Esophagus (tissue), 2 donors: ENCODE measurements around the gene RNF7. TPM values are rescaled to one million over a fixed set of nuclear protein-coding genes. Genes with fewer than 3 reads are reported as not detected.
"Not testable (repeated sequence)": the region's sequence is repeated elsewhere in the genome, so short reads cannot be mapped to it uniquely, and the experiment has no call there.

Experiments
- H3K27ac ChIP-seq, 2 donors: one replicate each; pipeline ENCODE4 v1.5.1; 2013; ENCODE audit warnings: low read depth in 2 of 2, mild to moderate bottlenecking in 2 of 2, inconsistent platforms in 1 of 2, low read length in 1 of 2, moderate library complexity in 1 of 2
- H3K27me3 ChIP-seq, 2 donors: one replicate each; pipeline ENCODE4 v1.6.1; 2013; ENCODE audit warnings: low read length in 2 of 2, control low read depth in 1 of 2, mild to moderate bottlenecking in 1 of 2; ENCODE audit not compliant: insufficient read depth in 2 of 2, control insufficient read depth in 1 of 2
- H3K36me3 ChIP-seq, 2 donors: one replicate each; pipeline ENCODE4 v1.6.1; 2013; ENCODE audit warnings: low read length in 1 of 2; ENCODE audit not compliant: control insufficient read depth in 2 of 2, insufficient read depth in 2 of 2
- H3K4me1 ChIP-seq, 2 donors: one replicate each; pipeline ENCODE4 v1.6.1; 2013; ENCODE audit warnings: low read length in 1 of 2; ENCODE audit not compliant: control insufficient read depth in 2 of 2, insufficient read depth in 2 of 2
- H3K4me3 ChIP-seq, 2 donors: one replicate each; pipeline ENCODE4 v1.5.1; 2013; ENCODE audit warnings: low read length in 2 of 2, mild to moderate bottlenecking in 2 of 2, low read depth in 1 of 2, moderate library complexity in 1 of 2
- H3K9me3 ChIP-seq, 2 donors: one replicate each; pipeline ENCODE4 v1.6.1; 2013; ENCODE audit warnings: mild to moderate bottlenecking in 2 of 2, low read depth in 1 of 2, low read length in 1 of 2, moderate library complexity in 1 of 2; ENCODE audit not compliant: control insufficient read depth in 2 of 2, insufficient read depth in 1 of 2
- WGBS, 2 donors: extraction: QIAGEN DNeasy Blood & Tissue Kit; methylation state at CpG; one replicate each; pipeline ENCODE4 v1.1.7; 2013; 5-methylcytosine and 5-hydroxymethylcytosine counted together
- polyA plus RNA-seq, 2 donors: library from polyadenylated mRNA; stranded (reverse); fragments of 200-250 nt; gene quantifications; one replicate each; pipeline ENCODE4 v1.2.3, GENCODE V29; 2013
- donor health status: healthy with polysubstance abuse.
- donor health status: Bipolar disorder and iron deficiency.

RNF7 gene
- polyA plus RNA-seq, 2 donors = 97.7 to 181 TPM

GRCh38 chr3:141746962-141747361 lies 8.9 kb downstream of the RNF7 start:
- Histone ChIP-seq H3K27ac (no peak overlapping the region), H3K4me3 (no peak overlapping the region), H3K27me3 (no peaks in the 10 kb centered on the region), H3K9me3 (no peaks in the 10 kb centered on the region), H3K36me3 (peaks cover 8 to 10% of the 10 kb centered on the region in 2 donors), H3K4me1 (no peaks in the 10 kb centered on the region)
- WGBS, 2 donors = 92 to 93% methylated on average over 4 of the region's 4 CpGs

GRCh38 chr3:141753399-141753798 lies 15.3 kb downstream of the RNF7 start:
- H3K27me3 ChIP-seq = no peaks in the 10 kb centered on the region
- H3K36me3 ChIP-seq = peaks cover 0 to 2% of the 10 kb centered on the region in 2 donors
- WGBS, 2 donors = 88 to 92% methylated on average over 3 of the region's 3 CpGs
- H3K9me3 ChIP-seq = no peaks in the 10 kb centered on the region
- no peaks in the 10 kb centered on the region for H3K4me1 ChIP-seq
- no peak overlapping the region for H3K27ac ChIP-seq
- no peak overlapping the region for H3K4me3 ChIP-seq

- no peaks in the 10 kb centered on the region for H3K4me1 ChIP-seq
- H3K27ac ChIP-seq = no peak overlapping the region
- H3K27me3 ChIP-seq = no peaks in the 10 kb centered on the region
- WGBS, 2 donors = 81 to 92% methylated on average over 1 of the region's 1 CpG
- peaks cover 0 to 2% of the 10 kb centered on the region in 2 donors for H3K36me3 ChIP-seq
- H3K9me3 ChIP-seq = no peaks in the 10 kb centered on the region
- H3K4me3 ChIP-seq = no peak overlapping the region
Observed at GRCh38 chr3:141754032-141754431, 15.9 kb downstream of the RNF7 start.

- H3K27me3 ChIP-seq, H3K4me3 ChIP-seq, H3K27ac ChIP-seq, H3K4me1 ChIP-seq, H3K9me3 ChIP-seq, H3K36me3 ChIP-seq: not testable (repeated sequence)
- WGBS, 2 donors = 83% methylated on average over 14 to 17 of the region's 19 CpGs
Observed at GRCh38 chr3:141762552-141762951, 24.5 kb downstream of the RNF7 start.

- WGBS, 2 donors = 91 to 97% methylated on average over 9 of the region's 9 CpGs
Observed at GRCh38 chr3:141763088-141763750, 25.1 kb downstream of the RNF7 start, which contains the start of gene GRK7. TSS of gene GRK7 (plus strand) at chr3:141763408. CDS start at chr3:141778285, 14,877 bp downstream.

GRCh38 chr3:141764045-141764444 lies 25.9 kb downstream of the RNF7 start:
- 95 to 99% methylated on average over 2 of the region's 2 CpGs for WGBS, 2 donors
- no peak overlapping the region for H3K4me3 ChIP-seq
- no peaks in the 10 kb centered on the region for H3K9me3 ChIP-seq

More at GRCh38 chr3:141763088-141763750, 25.1 kb downstream of the RNF7 start, which contains the start of gene GRK7:
- Histone ChIP-seq H3K4me1 (no peaks in the 10 kb centered on the region), H3K36me3 (no peaks in the 10 kb centered on the region), H3K4me3 (no peak within 1 kb of the TSS), H3K27ac (no peak within 1 kb of the TSS), H3K27me3 (no peaks in the 10 kb centered on the region), H3K9me3 (no peaks in the 10 kb centered on the region)

GRCh38 chr3:141764465-141764864 lies 26.4 kb downstream of the RNF7 start:
- Histone ChIP-seq H3K36me3 (no peaks in the 10 kb centered on the region), H3K4me3 (no peak overlapping the region), H3K4me1 (no peaks in the 10 kb centered on the region), H3K9me3 (no peaks in the 10 kb centered on the region), H3K27me3 (no peaks in the 10 kb centered on the region), H3K27ac (no peak overlapping the region)
- WGBS, 2 donors = 99 to 100% methylated on average over 1 of the region's 1 CpG

More at GRCh38 chr3:141764045-141764444, 25.9 kb downstream of the RNF7 start:
- Histone ChIP-seq H3K4me1 (no peaks in the 10 kb centered on the region), H3K27me3 (no peaks in the 10 kb centered on the region), H3K36me3 (no peaks in the 10 kb centered on the region), H3K27ac (no peak overlapping the region)

- Histone ChIP-seq H3K4me3 (no peak overlapping the region), H3K27ac (no peak overlapping the region), H3K36me3 (no peaks in the 10 kb centered on the region), H3K27me3 (no peaks in the 10 kb centered on the region), H3K4me1 (no peaks in the 10 kb centered on the region), H3K9me3 (no peaks in the 10 kb centered on the region)
- WGBS, 2 donors = 84 to 85% methylated on average over 2 of the region's 2 CpGs
Observed at GRCh38 chr3:141764986-141765385, 26.9 kb downstream of the RNF7 start.

- Histone ChIP-seq H3K4me1 (no peaks in the 10 kb centered on the region), H3K4me3 (no peak overlapping the region), H3K36me3 (no peaks in the 10 kb centered on the region), H3K9me3 (no peaks in the 10 kb centered on the region), H3K27me3 (no peaks in the 10 kb centered on the region), H3K27ac (no peak overlapping the region)
- 87 to 95% methylated on average over 2 of the region's 2 CpGs for WGBS, 2 donors
Observed at GRCh38 chr3:141767066-141767465, 29.0 kb downstream of the RNF7 start.
